GM04503 (cell line): ENCODE data around the gene SLC2A3.
A peak's percentile ranks its signal among the peaks of the same experiment; 100 is the strongest.
"Not testable (repeated sequence)": the region's sequence is repeated elsewhere in the genome, so short reads cannot be mapped to it uniquely, and the experiment has no call there.

Experiments
- DNase-seq: peaks from one replicate; pipeline ENCODE4 v3.0.0-alpha.2; 2012; ENCODE audit warnings: low read depth

Gene SLC2A3

DNA sequence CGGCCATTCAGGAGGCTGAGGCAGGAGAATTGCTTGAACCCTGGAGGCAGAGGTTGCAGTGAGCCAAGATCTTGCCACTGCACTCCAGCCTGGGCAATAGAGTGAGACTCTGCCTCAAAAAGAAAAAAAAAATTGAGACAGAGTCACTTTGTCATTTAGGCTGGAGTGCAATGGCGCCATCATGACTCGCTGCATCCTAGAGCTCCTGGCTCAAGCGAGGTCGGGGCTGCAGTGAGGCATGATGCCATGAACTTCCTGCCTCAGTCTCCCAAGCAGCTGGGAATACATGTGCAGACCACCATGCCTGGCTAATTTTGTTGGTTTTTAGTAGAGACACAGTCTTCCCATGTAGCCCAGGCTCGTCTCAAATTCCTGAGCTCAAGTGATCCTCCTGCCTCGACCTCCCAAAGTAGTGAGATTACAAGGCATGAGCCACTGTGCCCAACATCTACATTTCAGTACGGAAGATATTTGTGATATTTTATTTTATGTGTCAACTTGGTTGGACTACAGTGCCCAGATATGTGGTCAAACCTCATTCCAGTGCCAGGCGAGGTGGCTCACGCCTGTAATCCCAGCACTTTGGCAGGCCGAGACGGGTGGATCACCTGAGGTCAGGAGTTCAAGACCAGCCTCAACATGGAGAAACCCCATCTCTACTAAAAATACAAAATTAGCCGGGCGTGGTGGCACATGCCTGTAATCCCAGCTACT is 14.4 kb upstream of the SLC2A3 start:
- DNase-seq = not testable (repeated sequence)

DNA sequence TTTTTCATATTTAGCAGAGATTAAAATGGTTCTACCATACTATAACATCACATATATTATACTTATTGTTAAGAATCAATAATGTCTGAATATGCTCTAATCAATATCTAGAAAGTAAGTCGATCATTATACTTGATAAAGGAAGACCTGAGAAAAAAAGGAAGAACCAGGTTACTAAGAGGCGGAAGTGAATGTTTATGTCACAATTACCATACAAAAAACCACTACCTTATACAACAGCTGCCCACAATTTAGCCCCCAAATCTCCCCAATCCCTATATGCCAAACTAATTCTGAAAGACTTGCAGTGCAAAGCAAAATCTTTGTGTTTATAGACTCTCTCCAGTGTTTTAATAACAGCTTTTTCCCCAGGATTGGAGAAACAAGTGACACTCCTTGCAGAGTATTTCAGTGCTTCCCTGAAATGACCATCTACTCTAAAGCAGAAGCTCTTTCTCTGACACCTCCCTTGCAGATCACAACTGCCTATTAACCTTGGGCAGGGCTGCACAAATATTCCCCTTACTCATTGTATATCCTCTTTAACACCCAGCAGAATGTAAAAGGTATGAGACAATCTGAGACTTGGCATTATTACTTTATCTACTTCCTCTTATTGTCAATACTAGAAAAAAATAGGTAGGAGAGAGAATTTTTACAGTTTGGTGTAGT is 12.7 kb upstream of the SLC2A3 start:
- DNase-seq = no peak

DNA sequence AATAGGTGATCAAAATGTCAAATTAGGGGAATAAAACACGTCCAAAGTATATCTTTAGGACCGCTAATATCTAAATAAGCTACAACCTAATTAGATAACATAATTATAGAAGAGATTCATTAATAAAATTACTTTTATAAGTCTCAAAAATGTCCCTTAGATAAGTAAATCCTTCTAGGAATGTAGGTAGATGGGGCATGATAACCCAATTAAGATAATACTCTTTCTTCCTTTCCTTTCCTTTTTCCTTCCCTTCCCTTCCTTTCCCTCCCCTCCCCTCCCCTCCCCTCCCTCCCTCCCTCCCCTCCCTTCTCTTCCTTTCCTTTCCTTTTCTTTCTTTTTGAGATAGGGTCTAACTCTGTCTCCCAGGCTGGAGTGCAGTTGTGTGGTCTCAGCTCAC is 11.0 kb upstream of the SLC2A3 start:
- no peak for DNase-seq

DNA sequence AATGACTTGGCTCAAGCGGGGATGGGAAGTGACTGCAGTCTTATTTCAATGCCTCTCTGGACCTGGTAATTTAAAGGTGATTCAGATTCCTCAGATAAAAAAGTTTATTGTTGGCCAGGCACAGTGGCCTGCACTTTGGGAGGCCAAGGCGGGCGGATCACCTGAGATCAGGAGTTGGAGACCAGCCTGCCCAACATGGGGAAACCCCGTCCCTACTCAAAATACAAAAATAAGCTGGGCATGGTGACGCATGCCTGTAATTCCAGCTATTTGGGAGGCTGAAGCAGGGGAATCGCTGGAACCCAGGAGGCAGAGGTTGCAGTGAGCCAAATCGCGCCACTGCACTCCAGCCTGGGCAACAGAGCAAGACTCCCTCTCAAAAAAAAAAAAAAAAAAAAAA is 8.8 kb upstream of the SLC2A3 start:
- DNase-seq = not testable (repeated sequence)

DNA sequence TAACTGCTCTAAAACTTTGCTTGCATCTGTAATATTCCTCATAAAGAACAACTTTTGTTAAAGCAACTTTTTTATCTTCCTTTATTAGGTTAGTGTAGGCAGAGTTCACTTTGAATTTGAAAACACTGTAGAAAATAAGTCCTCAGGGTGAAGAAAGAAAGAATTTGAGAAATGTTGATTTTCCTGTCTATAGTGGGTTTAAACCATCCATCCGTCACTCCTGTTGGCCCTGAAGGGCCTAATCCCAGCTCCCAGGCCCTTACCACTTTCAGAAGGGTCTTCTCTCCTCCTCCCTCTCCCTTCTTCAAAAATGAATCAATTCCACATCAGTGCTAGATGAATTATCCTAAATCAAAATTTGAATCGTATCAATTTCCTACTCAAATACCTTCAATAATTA is 4.9 kb upstream of the SLC2A3 start:
- no peak for DNase-seq

DNA sequence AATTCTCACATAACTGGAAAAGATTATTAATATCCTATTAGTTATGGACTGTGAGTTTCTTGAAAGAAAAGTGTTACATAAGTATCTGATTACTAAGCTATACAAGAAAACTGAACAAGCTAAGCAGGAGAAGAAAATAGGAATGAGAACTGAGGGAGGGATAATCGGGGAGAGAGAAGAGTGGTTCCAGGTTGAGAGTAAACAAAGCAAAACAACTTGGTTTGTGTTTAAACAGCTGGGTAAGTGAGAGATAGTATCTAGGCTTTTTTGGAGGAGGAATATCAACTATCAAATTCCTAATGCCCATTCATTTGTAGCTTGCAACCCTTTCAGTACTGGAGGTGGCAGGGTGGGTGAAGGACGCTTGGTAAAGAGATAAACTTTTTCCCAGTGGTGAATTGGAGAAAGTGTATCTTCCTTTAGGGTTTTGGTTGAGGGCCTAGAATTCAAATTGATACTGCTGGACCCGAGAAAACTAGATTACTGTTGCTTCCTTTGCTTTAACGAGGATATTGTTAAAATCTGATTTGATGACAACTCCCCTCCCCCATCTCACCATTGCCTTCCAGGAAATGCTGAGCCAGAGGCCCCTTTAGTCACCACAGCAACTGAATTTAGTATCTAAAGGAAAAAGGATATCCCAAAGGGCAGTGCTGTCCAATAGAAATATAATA is 2.0 kb upstream of the SLC2A3 start:
- DNase-seq = no peak

DNA sequence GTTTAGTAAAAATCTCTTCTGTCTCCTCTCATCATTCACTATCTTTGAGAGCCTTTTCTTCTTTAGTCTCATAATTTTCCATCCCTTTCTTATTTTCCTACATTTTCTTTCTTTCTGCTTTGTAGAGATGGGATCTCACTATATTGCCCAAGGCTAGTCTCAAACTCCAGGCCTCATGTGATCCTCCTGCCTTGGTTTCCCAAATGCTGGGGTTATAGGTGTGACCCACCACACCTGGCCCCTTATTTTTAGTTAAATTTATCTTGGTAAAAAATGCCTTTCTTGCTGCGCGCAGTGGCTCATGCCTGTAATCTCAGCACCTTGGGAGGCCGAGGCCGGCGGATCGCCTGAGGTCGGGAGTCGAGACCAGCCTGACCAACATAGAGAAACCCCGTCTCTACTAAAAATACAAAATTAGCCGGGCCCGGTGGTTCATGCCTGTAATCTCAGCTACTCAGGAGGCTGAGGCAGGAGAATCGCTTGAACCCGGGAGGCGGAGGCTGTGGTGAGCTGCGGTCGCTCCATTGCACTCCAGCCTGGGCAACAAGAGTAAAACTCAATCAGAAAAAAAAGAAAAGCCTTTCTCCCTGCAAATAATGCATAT is 996 bp downstream of the SLC2A3 start:
- no peak for DNase-seq

DNA sequence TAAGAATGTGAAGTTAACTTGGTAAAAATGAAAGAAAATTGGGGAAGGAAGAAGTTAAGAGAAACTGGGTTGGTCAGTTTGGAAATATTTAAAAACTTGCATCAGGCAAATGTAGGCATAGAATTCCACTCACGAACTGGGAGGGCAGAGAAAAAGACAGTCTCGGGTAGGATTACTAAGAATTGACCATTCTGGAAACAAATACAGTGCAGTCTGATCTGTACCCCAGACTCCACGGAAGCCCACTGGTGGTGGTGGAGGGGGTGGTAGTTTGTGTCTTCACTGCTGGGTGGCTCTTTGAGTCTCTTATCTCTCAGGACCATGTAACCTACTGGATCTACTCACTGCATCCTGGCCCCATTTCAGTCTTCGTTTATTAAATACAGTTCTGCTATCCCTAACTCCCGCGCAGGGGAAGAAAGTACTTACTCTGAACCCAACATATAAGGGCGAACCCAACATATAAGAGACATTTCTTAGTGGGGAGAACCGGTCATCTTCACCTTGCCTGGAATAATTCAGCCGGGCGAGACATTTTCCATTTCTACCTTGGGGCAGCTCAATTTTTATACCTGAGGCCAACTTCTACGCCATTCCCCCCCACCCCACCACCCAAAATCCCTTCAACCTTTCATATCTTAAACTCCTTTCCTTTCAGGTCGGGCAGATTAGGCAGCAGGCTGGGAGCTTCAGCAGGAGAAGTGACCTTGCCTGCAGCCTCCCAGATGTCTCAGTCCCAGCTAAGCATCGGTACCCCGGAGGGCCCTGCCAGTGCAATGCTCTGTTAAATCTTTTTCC is 1.7 kb downstream of the SLC2A3 start:
- DNase-seq = no peak

DNA sequence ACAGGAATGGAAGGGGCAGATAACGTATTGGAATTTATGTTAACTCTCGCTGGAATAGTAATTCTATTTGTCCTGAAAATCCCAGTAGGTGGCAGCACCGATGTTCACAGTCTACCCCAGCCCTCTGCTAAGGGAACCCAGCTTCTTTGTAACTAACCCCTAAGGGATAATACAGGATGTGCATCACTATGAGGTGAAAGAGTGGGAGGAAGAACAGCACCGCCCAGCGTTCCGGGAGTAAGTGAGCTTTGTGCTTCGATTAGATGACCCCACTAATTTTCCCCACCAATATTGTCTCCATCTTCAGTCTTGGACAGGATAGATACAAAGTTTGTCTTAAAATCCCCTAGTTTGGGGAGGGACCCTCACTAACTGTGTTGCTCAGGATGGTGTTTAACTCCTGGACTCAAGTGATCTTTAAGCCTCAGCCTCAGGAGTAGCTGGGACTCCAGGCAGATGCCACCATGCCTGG is 2.7 kb downstream of the SLC2A3 start:
- DNase-seq = peak; percentile 78

DNA sequence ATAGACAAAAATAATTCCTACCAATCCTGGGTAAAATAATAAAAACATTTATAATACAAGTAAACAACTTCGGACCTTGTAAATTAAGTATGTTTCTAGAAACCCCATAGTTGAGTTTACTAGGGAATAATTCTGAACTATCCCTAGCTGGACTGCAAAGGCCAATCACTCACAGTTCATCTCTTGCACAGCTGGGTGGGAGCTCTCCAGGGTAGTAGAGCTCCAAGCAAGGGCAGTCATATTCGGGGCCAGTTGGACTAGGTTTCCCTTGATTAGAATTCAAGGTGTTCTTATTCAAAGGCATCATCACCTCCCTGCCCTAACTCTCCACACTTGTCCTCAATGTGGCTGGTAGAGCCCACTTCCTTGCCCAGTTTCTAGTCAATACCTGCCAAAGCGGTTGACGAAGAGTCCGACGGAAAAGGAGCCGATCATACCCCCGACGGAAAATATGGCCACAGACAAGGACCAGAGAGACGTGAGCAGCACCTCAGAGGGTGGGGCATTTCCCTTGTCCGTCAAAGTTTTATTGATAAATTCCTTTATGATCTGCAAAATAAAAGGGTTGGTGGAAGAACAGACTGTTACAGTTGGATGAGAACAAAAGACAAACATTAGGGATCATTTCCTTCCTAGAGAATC is 3.3 kb downstream of the SLC2A3 start:
- not testable (repeated sequence) for DNase-seq

DNA sequence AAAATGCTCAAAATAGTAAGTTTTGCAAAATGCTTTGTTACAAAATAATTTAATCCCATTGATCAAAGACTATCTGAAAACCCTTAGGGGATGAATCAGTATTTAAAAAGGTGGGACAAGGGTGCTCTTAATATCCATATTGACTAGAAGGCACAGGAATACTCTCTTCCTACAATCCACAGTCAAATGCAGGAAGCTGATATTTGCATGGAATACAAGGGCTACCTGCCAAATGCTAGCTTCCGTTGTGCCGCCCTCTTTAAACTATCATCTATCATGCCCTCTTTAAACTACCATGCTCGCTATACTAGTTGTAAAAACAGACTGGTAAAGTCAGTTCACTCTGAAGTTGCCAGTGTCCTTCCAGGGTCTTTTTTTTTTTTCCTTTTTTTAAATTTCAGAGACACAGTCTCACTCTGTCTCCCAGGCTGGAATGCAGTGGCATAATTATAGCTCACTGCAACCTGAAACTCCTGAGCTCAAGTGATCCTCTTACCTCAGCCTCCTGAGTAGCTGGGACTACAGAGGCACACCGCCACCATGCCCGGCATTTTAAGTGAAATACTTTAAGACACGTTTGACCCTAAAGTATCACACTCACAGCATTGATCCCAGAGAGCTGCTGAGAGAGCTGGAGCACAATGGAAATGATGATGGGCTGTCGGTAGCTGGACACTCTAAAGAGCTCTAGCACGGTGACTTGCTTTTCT is 6.7 kb downstream of the SLC2A3 start:
- DNase-seq = no peak

DNA sequence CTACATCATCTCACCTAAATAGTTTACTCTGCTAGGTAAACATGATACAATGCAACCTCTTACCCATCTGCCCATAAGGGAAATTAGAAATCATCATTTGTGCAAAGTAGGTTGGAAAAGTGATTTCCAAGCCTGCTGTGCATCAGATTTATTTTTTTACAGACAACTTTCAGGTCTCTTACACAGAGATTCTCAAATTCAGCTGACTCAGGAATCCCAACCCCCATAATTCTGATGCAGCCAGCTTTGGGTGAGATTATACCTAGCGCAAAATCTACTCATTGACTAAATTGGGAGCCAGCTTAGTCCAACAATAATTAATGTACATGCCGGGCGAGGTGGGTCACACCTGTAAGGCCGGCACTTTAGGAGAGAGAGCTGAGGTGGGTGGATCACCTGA is 8.5 kb downstream of the SLC2A3 start:
- no peak for DNase-seq

DNA sequence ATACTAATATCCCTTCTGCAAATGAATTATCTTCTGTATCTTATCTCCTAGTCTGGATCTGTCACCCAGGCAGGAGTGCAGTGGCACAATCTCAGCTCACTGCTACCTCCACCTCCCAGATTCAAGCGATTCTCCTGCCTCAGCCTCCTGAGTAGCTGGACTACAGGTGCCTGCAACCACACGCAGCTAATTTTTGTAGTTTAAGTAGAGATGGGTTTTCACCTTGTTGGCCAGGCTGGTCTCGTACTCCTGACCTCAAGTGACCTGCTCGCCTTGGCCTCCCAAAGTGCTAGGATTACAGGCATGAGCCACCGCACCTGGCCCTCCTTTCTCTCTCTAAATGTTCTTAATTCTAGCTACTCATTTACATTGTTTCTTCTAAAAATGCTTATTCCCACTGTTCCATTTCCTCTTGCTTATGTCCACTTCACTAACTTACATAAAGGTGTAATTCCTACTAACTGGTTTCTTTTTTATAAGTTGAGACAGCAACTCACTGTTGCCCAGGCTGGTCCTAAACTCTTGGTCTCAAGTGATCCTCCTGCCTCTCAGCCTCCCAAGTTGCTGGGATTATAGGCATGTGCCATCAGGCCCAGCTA is 9.8 kb downstream of the SLC2A3 start:
- DNase-seq = not testable (repeated sequence)

DNA sequence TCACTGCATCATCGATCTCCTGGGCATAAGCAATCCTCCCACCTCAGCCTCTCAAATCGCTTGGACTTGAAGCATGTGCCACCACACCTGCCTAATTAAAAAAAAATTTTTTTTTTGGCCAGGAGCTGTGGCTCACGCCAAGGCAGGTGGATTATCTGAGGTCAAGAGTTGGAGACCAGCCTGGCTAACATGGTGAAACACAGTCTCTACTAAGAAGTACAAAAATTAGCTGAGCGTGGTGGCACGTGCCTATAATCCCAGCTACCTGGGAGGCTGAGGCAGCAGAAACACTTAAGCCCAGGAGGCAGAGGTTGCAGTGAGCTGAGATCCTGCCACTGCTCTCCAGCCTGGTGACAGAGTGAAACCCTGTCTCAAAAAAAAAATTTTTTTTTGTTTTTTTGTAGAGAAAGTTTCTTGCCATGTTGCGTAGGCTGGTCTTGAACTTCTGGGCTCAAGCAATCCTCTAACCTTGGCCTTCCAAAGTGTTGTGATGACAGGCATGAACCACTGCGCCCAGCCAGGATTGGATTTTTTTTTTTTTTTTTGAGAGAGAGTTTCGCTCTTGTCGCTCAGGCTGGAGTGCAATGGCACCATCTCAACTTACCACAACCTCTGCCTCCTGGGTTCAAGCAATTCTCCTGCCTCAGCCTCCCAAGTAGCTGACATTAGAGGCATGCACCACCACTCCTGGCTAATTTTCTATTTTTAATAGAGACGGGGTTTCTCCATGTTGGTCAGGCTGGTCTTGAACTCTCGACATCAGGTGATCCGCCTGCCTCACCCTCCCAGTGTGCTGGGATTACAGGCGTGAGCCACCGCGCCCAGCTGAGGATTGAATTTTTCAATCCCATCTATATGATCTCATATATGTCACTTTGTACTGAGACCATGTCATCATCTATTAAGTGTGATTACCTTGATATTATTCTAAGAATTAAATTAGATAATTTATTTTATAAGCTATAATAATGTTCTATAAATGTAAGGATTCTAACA is 12.4 kb downstream of the SLC2A3 start:
- DNase-seq = no peak

DNA sequence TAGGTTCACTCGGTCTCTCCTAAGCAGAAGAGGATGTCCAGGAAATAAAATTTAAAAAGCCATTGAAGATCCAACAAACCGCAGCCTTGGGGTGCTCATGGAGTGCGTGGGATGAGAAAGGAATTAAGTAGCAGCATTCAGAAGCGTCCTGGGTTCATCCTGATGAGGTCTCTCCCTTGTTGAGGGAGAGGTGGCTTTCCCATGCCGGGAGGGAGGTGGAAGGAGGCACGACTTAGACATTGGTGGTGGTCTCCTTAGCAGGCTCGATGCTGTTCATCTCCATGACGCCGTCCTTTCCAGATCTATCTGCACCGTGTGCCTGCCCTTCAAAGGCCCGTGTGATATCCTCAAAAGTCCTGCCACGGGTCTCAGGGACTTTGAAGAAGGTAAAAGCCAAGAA is 14.8 kb downstream of the SLC2A3 start:
- DNase-seq = not testable (repeated sequence)

DNA sequence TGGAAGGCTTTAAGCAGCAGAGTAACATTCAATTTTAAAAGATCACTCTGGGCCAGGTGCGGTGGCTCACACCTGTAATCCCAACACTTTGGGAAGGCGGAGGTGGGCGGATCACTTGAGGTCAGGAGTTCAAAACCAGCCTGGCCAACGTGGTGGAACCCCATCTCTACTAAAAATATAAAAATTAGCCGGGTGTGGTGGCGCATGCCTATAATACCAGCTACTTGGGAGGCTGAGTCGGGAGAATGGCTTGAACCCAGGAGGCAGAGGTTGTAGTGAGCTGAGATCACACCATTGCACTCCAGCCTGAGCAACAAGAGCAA is 17.8 kb downstream of the SLC2A3 start:
- not testable (repeated sequence) for DNase-seq

DNA sequence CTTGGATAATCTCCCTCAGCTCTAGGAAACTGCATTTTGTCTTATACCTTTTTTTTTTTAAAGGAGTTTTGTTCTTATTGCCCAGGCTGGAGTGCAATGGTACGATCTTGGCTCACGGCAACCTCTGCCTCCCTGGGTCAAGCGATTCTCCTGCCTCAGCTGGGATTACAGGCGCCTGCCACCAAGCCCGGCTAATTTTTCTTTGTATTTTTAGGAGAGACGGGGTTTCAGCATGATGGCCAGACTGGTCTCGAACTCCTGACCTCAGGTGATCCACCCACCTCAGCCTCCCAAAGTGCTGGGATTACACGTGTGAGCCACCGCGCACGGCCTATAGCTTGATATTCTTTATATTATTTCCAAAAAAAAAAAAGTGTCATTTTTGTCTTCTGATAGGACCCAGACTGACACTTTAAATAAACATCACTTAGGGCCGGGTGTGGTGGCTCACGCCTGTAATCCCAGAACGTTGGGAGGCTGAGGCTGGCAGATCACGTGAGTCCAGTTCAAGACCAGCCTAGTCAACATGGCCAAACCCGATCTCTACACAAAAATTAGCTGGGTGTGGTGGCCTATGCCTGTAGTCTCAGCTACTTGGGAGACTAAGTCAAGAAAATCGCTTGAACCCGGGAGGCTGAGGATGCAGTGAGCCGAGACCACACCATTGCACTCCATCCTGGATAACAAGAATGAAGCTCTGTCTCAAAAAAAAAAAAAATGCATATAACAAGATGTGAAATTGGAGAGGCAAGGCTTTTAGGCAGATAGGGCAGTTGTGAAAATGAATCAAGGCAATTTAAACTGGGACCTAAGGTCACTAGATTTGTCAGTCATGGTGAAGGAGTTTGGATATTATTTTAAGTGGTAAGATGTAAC is 18.4 kb downstream of the SLC2A3 start:
- DNase-seq = no peak

DNA sequence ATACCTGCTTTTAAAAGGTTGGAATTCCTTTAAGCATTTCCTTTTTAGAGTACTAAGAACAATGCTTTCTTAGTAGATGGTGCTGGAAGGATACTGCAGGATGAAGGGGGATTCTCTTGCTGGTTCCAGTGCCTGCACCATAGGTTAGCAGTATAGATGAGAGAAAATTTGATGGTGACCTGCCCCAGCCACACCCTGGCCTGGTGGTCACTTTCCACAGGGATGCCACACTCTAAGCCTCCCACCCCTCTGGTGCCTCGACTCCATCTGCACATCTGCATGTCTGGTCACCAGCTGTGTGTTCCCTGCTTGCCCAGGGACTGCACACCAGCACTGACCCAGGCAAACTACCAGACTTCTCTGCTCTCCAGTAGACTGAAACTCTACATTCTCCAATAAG is 19.1 kb downstream of the SLC2A3 start:
- DNase-seq = no peak
